GM12801 (cell line): ENCODE data around the gene NPEPL1.

ENCODE experiments used
- TF ChIP-seq, protein P1 (sequence below): IDR thresholded peaks from one replicate; pipeline ENCODE4 v1.5.1; 2011; ENCODE audit warnings: control low read depth; ENCODE audit not compliant: insufficient read length; ENCODE audit errors: extremely low read depth

Gene NPEPL1

DNA sequence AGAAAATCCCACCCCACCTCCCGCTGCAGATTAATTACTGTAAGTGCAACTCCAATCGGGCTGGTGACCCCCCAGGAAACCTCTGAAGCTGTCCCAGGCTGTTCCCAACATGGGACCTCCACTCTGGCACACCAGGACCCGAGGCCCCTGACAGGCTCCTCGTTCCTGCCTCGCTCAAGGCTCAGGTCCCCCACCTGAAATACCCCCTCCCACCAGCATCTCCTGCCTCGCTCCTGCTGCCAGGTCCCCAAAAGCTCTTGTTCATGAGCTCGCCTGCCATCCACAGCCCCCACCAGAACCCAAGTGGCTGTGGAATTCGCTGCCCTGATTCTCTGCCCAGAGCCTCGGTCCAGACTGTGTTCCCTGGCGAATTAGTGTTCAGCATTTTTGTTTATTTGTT is 26.1 kb downstream of the NPEPL1 start:
- TF ChIP-seq, protein P1, sequence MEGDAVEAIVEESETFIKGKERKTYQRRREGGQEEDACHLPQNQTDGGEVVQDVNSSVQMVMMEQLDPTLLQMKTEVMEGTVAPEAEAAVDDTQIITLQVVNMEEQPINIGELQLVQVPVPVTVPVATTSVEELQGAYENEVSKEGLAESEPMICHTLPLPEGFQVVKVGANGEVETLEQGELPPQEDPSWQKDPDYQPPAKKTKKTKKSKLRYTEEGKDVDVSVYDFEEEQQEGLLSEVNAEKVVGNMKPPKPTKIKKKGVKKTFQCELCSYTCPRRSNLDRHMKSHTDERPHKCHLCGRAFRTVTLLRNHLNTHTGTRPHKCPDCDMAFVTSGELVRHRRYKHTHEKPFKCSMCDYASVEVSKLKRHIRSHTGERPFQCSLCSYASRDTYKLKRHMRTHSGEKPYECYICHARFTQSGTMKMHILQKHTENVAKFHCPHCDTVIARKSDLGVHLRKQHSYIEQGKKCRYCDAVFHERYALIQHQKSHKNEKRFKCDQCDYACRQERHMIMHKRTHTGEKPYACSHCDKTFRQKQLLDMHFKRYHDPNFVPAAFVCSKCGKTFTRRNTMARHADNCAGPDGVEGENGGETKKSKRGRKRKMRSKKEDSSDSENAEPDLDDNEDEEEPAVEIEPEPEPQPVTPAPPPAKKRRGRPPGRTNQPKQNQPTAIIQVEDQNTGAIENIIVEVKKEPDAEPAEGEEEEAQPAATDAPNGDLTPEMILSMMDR = no peak

DNA sequence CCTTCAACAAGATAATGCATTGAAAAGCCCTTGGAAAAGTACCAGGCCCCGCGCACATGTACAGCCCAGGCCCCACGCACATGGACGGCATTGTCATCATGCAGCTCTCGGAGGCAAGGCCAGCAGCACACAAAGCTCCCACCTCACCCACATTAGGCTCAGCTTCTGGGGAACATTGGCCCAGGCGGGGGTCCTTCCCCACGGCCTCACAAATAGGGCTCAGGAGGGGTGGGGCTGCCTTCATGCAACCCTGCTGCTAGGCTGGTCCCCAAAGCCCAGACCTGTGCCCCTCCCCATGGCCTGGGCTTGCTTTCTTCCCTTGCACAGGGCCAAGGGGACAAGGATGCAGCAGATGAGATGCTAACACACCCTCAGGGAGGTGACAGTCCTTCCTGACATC is 26.7 kb downstream of the NPEPL1 start:
- TF ChIP-seq, protein P1 = no peak

DNA sequence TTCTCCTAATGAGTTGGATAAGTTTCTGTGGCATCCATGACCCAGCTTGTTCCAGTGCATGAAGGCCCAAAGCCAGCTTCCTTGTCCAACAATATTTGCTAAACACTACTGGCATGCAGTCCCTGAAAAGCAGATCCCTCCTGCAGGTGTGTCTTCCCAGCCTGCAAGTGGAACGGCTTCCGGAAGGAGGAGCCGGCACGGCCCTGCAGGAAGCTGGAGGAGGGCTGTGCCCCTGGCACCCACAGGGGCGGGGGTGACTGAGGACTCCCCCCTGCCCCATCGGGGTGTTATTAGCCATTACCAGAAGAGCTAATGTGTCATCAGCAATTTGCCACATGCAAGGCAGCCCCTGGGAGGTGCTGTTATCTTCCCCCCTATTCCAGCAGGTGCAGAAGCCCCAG is 27.4 kb downstream of the NPEPL1 start:
- TF ChIP-seq, protein P1 = no peak

DNA sequence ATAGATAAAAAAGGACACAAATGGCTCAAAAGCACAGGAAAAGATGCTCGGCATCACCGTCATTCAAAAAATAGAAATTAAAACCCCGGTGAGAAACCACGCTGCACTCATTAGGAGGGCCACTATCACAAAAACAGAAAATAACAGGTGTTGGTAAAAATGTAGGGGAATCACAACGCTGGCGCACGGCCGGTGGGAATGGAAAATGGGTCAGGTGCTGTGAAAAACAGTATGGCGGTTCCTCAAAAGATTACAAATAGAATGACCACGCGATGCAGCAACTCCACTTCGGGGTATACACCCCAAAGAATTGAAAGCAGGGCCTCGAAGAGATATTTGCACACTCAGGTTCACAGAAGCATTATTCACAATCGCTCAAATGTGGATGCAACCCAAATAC is 28.3 kb downstream of the NPEPL1 start:
- TF ChIP-seq, protein P1 = no peak

DNA sequence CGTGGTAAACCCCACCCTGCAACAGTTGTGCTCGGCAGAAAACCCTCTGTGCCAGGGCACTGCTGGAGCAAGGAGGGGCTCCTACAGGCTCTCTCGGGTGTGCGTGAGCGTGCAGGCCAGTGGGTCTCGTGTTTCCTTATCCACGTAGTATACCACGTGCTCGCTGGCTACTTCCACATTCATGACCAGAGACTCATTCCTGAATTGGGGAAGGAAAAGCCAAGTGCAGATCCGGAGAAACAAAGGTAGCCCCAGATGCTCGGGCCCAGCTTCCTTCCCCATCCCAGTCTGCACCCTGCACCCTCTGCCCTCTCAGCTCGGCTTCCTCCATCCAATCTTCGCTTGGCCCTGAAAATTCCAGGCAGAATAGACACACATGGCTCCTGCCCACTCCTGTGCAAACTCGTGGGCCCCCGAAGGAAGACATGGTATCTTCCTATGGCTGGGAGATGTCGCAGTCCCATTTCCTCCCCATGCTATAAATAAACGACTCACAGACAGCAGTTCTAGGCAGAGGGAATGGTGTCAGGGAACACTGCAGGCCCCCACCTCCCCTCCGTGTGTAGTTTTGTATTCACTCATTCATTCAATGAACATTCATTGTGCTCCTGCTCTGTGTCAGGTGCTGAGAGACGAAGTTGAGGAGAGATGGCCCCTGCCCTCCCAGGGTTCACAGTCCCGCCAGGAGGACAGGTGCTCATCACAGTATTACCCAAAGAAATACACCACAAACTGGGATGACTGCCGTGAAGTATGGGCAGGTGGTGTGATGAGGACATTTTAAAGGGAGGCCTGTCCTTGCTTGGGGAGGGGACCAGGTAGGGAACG is 29.6 kb downstream of the NPEPL1 start:
- TF ChIP-seq, protein P1 = no peak

DNA sequence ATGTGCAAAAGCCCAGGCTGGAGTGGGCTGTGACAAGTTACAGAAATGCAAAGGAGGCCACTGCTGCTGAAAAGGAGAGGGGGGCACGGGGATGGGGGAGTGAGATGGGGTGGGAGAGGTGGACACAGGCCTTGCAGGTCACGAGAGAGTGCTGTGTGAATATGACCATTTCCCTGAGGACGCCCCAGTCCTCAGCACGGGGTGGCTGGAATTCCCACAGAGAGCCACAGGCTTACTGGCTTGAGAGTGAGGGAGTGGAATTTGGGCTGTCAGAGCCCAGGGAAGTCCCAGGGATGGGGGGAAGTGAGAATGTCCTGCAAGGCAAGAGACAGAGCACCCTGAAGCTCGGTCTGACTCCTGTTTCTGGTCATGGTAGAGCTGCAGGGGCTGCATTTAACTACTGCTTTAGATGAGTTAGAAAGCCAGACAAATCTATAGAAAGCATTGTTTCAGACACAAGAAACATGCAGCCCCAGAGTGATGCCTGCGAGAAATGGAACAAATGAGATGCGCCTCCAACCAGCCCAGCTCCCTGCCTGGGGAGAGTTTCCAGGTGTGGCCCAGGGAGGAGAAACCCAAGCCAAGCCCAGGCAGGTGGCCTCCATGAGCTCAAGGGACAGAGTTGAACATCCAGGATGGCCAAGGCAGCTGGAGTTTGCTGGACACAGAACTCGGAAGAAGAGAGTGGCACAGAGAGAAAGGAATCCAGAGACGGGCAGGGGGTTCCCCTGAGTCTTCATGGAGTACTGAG is 30.5 kb downstream of the NPEPL1 start:
- TF ChIP-seq, protein P1 = no peak

DNA sequence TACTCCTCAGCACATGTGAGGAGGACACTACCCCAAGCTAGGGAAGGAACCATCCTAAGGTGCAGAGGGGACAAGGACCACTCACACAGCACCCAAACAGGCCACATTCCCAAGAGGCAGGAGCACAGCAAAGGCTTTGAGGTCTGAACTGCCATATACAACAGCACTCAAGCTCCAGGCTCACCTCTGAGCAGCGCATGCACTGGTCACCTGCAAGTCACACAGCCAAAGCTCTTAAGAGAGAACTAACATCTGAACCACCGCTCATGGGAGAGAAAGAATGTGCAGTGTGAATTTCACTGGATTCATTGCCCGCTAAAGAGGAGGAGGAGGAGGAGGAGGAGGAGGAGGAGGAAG is 31.0 kb downstream of the NPEPL1 start:
- TF ChIP-seq, protein P1 = no peak
